HEK293 (cell line): ENCODE results near the gene CRY1.
A peak's percentile ranks its signal among the peaks of the same experiment; 100 is the strongest.

Experiments
- BCL6B ChIP-seq: fragments of 450-650 bp; formaldehyde crosslinking; IDR thresholded peaks from 2 replicates; pipeline ENCODE4 v1.5.1; 2017; ENCODE audit warnings: missing biosample characterization, missing genetic modification characterization
- EGR2 ChIP-seq: fragments of 450-650 bp; formaldehyde crosslinking; IDR thresholded peaks from 2 replicates; pipeline ENCODE4 v1.5.1; 2016; ENCODE audit warnings: low read depth, missing biosample characterization, missing genetic modification characterization
- GLIS1 ChIP-seq: fragments of 450-650 bp; formaldehyde crosslinking; IDR thresholded peaks from 2 replicates; pipeline ENCODE4 v1.5.1; 2016; ENCODE audit warnings: missing biosample characterization, missing genetic modification characterization
- IKZF3 ChIP-seq: fragments of 450-650 bp; IDR thresholded peaks from 2 replicates; pipeline ENCODE4 v1.5.0; 2018; ENCODE audit warnings: missing biosample characterization, mild to moderate bottlenecking, missing genetic modification characterization, moderate library complexity
- KLF17 ChIP-seq: fragments of 450-650 bp; formaldehyde crosslinking; IDR thresholded peaks from 2 replicates; pipeline ENCODE4 v1.5.1; 2016; ENCODE audit warnings: missing biosample characterization, missing genetic modification characterization
- PATZ1 ChIP-seq: fragments of 450-650 bp; formaldehyde crosslinking; IDR thresholded peaks from 2 replicates; pipeline ENCODE4 v1.5.1; 2016; ENCODE audit warnings: missing biosample characterization, missing genetic modification characterization
- SALL2 ChIP-seq: fragments of 450-650 bp; formaldehyde crosslinking; IDR thresholded peaks from 2 replicates; pipeline ENCODE4 v1.5.0; 2017; ENCODE audit warnings: missing biosample characterization, mild to moderate bottlenecking, missing genetic modification characterization, borderline replicate concordance
- YY1 ChIP-seq: fragments of 450-650 bp; formaldehyde crosslinking; IDR thresholded peaks from 2 replicates; pipeline ENCODE4 v1.5.1; 2018; ENCODE audit warnings: missing biosample characterization, missing genetic modification characterization
- ZBTB11 ChIP-seq: fragments of 450-650 bp; formaldehyde crosslinking; conservative IDR thresholded peaks from 2 replicates; pipeline ENCODE4 v1.5.1; 2016; ENCODE audit warnings: low read depth, missing biosample characterization, missing genetic modification characterization
- ZBTB26 ChIP-seq: fragments of 450-650 bp; formaldehyde crosslinking; optimal IDR thresholded peaks from 2 replicates; pipeline ENCODE3; 2016; ENCODE audit warnings: missing biosample characterization, mild to moderate bottlenecking, missing genetic modification characterization
- ZFHX2 ChIP-seq: fragments of 450-650 bp; formaldehyde crosslinking; conservative IDR thresholded peaks from 2 replicates; pipeline ENCODE4 v1.5.1; 2016; ENCODE audit warnings: missing biosample characterization, missing genetic modification characterization
- ZNF121 ChIP-seq: fragments of 450-650 bp; formaldehyde crosslinking; IDR thresholded peaks from 2 replicates; pipeline ENCODE4 v1.5.1; 2016; ENCODE audit warnings: missing biosample characterization, missing genetic modification characterization
- ZNF18 ChIP-seq: fragments of 450-650 bp; formaldehyde crosslinking; IDR thresholded peaks from 2 replicates; pipeline ENCODE4 v1.5.1; 2016; ENCODE audit warnings: missing biosample characterization, missing genetic modification characterization
- ZNF214 ChIP-seq: fragments of 450-650 bp; formaldehyde crosslinking; IDR thresholded peaks from 2 replicates; pipeline ENCODE4 v1.5.1; 2017; ENCODE audit warnings: missing biosample characterization, mild to moderate bottlenecking, missing genetic modification characterization, borderline replicate concordance
- ZNF26 ChIP-seq: fragments of 450-650 bp; formaldehyde crosslinking; IDR thresholded peaks from 2 replicates; pipeline ENCODE4 v1.5.1; 2016; ENCODE audit warnings: missing biosample characterization, missing genetic modification characterization
- ZNF596 ChIP-seq: fragments of 450-650 bp; IDR thresholded peaks from 2 replicates; pipeline ENCODE4 v1.5.0; 2018; ENCODE audit warnings: missing biosample characterization, mild to moderate bottlenecking, missing genetic modification characterization, moderate library complexity
- ZSCAN30 ChIP-seq: fragments of 450-650 bp; IDR thresholded peaks from 2 replicates; pipeline ENCODE4 v1.5.1; 2018; ENCODE audit warnings: missing biosample characterization, mild to moderate bottlenecking, missing genetic modification characterization, moderate library complexity
- ZSCAN5A ChIP-seq: fragments of 450-650 bp; formaldehyde crosslinking; IDR thresholded peaks from 2 replicates; pipeline ENCODE4 v1.5.1; 2016; ENCODE audit warnings: missing biosample characterization, missing genetic modification characterization
- ZXDB ChIP-seq: fragments of 450-650 bp; formaldehyde crosslinking; IDR thresholded peaks from 2 replicates; pipeline ENCODE4 v1.5.1; 2016; ENCODE audit warnings: missing biosample characterization, missing genetic modification characterization

CRY1 gene

GRCh38 chr12:106986625-106987389 lies 106.5 kb downstream of the CRY1 start, which contains the start of gene MTERF2 (continued):
- TF ChIP-seq ZBTB11 (tag by site-specific recombination), result 0 out of 2 replicates have a peak, but pooled peaks have one; percentile 13
- no peak for TF ChIP-seq ZNF214 (tag by site-specific recombination)
- 0 out of 2 replicates have a peak, but pooled peaks have one; percentile 22 for TF ChIP-seq ZNF121
- no peak for TF ChIP-seq SALL2 (tag by site-specific recombination)
- peak; percentile 60 for TF ChIP-seq IKZF3 (tag by site-specific recombination)
- 0 out of 2 replicates have a peak, but pooled peaks have one; percentile 8 for TF ChIP-seq ZNF596 (tag by site-specific recombination)
- no peak for TF ChIP-seq ZNF26 (tag by site-specific recombination)
- TF ChIP-seq KLF17 (tag by site-specific recombination), result 0 out of 2 replicates have a peak, but pooled peaks have one; percentile 37
- TF ChIP-seq ZSCAN5A (tag by site-specific recombination), result 0 out of 2 replicates have a peak, but pooled peaks have one; percentile 57
- TF ChIP-seq EGR2 (tag by site-specific recombination), result peak; percentile 66
- peak; percentile 88 for TF ChIP-seq ZNF18 (tag by site-specific recombination)
- peak; percentile 50 for TF ChIP-seq ZBTB26 (tag by site-specific recombination)
- TF ChIP-seq YY1 (tag by site-specific recombination), result no peak
- TF ChIP-seq PATZ1 (tag by site-specific recombination), result peak; percentile 72
- peak; percentile 48 for TF ChIP-seq ZFHX2 (tag by site-specific recombination)
- no peak for TF ChIP-seq BCL6B (tag by site-specific recombination)
- peak; percentile 40; the same call in 1 of the 2 replicates for TF ChIP-seq GLIS1 (tag by site-specific recombination)
- TF ChIP-seq ZSCAN30 (tag by site-specific recombination), result peak; percentile 80
- peak; percentile 47; the same call in 1 of the 2 replicates for TF ChIP-seq ZXDB
